Prostate gland (tissue), 2 donors: Measurements from ENCODE around the gene SLC12A3.

ENCODE experiments used
- POLR2AphosphoS5 ChIP-seq: sonication (generic); formaldehyde crosslinking; IDR thresholded peaks from one replicate; pipeline ENCODE4 v1.6.1; 2017; ENCODE audit warnings: antibody characterized with exemption
- TF ChIP-seq, protein P1 (sequence below), 4 experiments: fragments of 200-600 bp in 2 of 4; fragments of 450-650 bp in 2 of 4; sonication (generic) in 2 of 4; IDR thresholded peaks; 1 replicate in 3 of 4; 2 replicates in 1 of 4; pipeline ENCODE4 v1.5.1; 2016 to 2019; ENCODE audit warnings: antibody characterized with exemption in 4 of 4, mild to moderate bottlenecking in 2 of 4, moderate library complexity in 2 of 4

- no peak for TF ChIP-seq POLR2AphosphoS5
- TF ChIP-seq, protein P1, sequence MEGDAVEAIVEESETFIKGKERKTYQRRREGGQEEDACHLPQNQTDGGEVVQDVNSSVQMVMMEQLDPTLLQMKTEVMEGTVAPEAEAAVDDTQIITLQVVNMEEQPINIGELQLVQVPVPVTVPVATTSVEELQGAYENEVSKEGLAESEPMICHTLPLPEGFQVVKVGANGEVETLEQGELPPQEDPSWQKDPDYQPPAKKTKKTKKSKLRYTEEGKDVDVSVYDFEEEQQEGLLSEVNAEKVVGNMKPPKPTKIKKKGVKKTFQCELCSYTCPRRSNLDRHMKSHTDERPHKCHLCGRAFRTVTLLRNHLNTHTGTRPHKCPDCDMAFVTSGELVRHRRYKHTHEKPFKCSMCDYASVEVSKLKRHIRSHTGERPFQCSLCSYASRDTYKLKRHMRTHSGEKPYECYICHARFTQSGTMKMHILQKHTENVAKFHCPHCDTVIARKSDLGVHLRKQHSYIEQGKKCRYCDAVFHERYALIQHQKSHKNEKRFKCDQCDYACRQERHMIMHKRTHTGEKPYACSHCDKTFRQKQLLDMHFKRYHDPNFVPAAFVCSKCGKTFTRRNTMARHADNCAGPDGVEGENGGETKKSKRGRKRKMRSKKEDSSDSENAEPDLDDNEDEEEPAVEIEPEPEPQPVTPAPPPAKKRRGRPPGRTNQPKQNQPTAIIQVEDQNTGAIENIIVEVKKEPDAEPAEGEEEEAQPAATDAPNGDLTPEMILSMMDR (IDR thresholded peaks at IDR 0.05), result no peak
These were observed 41.8 kb upstream of the SLC12A3 start for GRCh38 chr16:56823081-56823733.
